ENCODE measurements around the gene METRNL.
A peak's percentile ranks its signal among the peaks of the same experiment; 100 is the strongest.
"Not testable (repeated sequence)": the region's sequence is repeated elsewhere in the genome, so short reads cannot be mapped to it uniquely, and the experiment has no call there.

METRNL gene

GRCh38 chr17:83079352-83079747, at the start of gene METRNL:
Gene METRNL, plus strand, starts transcription at chr17:83079609. Its CDS starts 207 bp downstream, at chr17:83079816.
- DNase-seq (ENCODE audit: low read depth in 1 of 2, low spot score in 1 of 2): peak; percentile 35 to 36

- DNase-seq (ENCODE audit: low read depth in 1 of 2, low spot score in 1 of 2): no peak
Measured at GRCh38 chr17:83030432-83030831, 49.0 kb upstream of the METRNL start.

GRCh38 chr17:83031321-83031945, 48.0 kb upstream of the METRNL start:
- DNase-seq (ENCODE audit: low read depth in 1 of 2, low spot score in 1 of 2): no peak

GRCh38 chr17:83031946-83032451, 47.4 kb upstream of the METRNL start:
- not testable (repeated sequence) for DNase-seq (ENCODE audit: low read depth in 1 of 2, low spot score in 1 of 2)

- no peak for DNase-seq (ENCODE audit: low read depth in 1 of 2, low spot score in 1 of 2)
Measured at GRCh38 chr17:83032781-83033180, 46.6 kb upstream of the METRNL start.

- no peak for DNase-seq (ENCODE audit: low read depth in 1 of 2, low spot score in 1 of 2)
Measured at GRCh38 chr17:83034525-83034924, 44.9 kb upstream of the METRNL start.

DNA sequence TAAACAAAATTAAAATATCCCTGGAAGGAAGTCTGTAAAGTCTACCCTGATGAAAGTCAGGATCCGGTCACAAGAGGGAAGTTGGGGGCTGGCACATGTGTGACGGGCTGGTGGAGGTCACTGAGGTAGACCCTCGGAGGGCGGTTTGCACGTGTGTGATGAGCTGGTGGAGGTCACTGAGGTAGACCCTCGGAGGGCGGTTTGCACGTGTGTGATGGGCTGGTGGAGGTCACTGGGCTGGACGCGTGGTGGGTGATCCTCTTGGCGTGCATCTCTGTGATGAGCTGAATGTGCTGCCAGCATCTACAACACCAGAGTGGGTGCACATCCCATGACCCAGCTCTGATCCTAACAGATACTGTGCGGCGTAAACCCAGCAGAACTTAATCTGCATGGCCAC, 43.7 kb upstream of the METRNL start:
- no peak for DNase-seq (ENCODE audit: low read depth in 1 of 2, low spot score in 1 of 2)

- no peak for DNase-seq (ENCODE audit: low read depth in 1 of 2, low spot score in 1 of 2)
Measured at GRCh38 chr17:83036193-83036592, 43.2 kb upstream of the METRNL start.

DNA sequence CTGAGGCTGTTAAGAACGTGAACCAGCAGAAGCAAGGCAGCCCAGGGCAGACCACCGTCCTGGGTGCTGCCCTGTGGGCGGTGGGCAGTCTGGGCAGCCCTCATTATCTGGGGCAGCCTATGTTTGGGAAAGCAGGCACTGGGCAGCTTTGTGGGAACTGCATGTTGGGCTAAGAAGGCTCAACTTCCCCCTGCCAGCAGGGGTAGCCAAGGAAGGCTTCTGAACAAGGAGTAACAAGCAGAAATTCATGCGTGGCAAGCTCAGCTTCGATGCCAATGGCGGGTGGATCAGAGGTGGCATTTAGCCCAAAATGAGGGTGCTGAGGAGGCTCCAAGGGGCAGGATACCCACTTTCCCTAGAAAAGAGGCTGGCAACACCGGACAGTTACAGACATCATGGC, 42.7 kb upstream of the METRNL start:
- DNase-seq (ENCODE audit: low read depth in 1 of 2, low spot score in 1 of 2): no peak

- DNase-seq (ENCODE audit: low read depth in 1 of 2, low spot score in 1 of 2): no peak
Measured at GRCh38 chr17:83037084-83037873, 42.1 kb upstream of the METRNL start.

DNA sequence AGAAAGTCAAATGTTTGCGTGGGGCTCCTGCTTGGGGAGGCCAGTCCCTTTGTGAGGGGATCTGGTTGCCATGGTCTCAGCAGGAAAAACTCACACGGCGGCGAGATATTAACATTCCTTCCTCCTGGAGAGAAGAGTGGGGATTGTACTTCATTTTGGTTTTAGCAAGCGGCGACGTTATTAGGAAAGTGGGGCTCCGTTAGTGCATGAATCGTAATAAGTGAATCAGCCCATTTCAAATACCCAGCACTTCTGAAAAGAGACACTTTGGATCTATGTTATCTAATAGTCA, 41.6 kb upstream of the METRNL start:
- DNase-seq (ENCODE audit: low read depth in 1 of 2, low spot score in 1 of 2): no peak

- not testable (repeated sequence) for DNase-seq (ENCODE audit: low read depth in 1 of 2, low spot score in 1 of 2)
Measured at GRCh38 chr17:83038983-83039382, 40.4 kb upstream of the METRNL start.

DNA sequence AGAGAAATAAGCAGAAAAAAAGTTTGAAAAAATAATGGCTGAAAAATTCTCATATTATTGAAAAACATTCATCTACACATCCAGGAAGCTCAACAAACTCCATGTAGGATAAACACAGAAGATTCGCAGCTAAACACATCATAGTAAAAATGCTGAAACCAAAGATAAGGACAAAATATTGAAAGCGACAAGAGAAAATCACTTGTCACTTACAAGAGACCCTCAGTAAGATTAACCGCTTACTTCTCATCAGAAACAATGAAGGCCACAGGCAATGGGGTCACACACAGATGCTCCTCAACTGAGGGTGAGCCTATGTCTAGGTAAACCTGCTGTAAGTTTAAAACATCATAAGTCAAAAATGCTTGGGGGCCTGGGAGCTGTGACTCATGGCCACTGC, 38.1 kb upstream of the METRNL start:
- no peak for DNase-seq (ENCODE audit: low read depth in 1 of 2, low spot score in 1 of 2)

DNA sequence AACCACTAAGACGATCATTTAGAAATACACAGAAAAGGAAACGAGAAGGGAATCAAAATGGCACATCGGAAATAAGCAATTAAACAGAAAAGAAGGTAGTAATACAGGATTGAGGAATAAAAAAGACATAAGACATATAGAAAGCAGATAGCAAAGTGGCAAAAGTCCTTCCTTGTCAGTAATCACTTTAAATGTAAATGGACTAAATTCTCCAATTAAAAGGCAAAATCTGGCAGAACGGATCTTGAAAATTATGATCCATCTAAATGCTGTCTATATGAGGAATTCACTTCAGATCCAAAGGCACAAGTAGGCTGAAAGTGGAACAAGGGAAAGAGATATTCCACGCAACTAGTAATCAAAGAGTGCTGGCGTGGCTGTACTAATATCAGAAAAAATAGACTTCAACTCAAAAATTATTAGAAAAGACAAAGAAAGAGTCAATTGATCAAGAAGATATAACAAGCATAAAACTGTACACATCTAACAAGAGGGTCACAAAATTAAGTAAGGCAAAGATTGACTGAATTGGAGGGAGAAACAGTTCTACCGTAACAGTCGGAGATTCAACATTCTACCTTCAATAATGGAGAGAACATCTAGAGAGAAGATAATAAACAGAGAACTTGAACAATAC, 36.8 kb upstream of the METRNL start:
- no peak for DNase-seq (ENCODE audit: low read depth in 1 of 2, low spot score in 1 of 2)

- not testable (repeated sequence) for DNase-seq (ENCODE audit: low read depth in 1 of 2, low spot score in 1 of 2)
Measured at GRCh38 chr17:83044479-83044878, 34.9 kb upstream of the METRNL start.

- DNase-seq (ENCODE audit: low read depth in 1 of 2, low spot score in 1 of 2): no peak
Measured at GRCh38 chr17:83046448-83047181, 32.8 kb upstream of the METRNL start.

DNA sequence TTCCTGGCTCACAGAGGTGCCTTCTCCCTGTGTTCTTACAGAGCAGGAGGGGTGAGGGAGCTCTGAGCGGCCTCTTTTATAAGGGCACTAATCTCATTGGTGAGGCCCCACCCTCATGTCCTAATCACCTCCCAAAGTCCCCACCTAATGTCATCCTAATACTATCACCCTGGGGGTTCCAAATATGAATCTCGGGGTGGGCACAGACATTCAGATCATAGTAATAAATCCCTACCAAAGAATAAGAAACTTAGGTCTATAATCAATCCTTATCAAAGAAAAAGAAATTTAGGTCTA, 32.3 kb upstream of the METRNL start:
- no peak for DNase-seq (ENCODE audit: low read depth in 1 of 2, low spot score in 1 of 2)

DNA sequence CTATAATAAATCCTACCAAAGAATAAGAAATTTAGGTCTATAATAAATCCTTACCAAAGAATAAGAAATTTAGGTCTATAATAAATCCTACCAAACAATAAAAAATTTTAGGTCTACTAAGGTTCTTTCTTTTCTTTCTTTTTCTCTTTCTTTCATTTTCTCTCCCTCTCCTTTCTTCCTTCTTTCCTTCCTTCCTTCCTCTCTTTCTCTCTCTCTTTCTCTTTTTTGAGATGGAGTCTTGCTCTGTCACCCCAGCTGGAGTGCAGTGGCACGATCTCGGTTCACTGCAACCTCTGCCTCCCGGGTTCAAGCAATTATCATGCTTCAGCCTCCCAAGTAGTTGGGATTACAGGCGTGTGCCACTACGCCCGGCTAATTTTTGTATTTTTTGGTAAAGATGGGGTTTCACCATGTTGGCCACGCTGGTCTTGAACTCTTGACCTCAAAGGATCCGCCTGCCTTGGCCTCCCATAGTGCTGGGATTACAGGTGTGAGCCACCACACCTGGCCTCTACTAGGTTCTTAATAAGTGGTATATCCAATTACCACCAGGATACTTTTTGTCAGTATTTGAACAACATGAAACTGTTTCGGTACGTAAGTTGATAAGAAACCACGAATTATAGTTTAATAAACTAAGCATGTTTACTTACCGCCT, 31.5 kb upstream of the METRNL start:
- DNase-seq (ENCODE audit: low read depth in 1 of 2, low spot score in 1 of 2): not testable (repeated sequence)

- DNase-seq (ENCODE audit: low read depth in 1 of 2, low spot score in 1 of 2): no peak
Measured at GRCh38 chr17:83050651-83051395, 28.6 kb upstream of the METRNL start.

- DNase-seq (ENCODE audit: low read depth in 1 of 2, low spot score in 1 of 2): peak; percentile 97 to 98
Measured at GRCh38 chr17:83051396-83052240, 27.8 kb upstream of the METRNL start.

Measured in stimulated activated CD4-positive, alpha-beta T cell treated with anti-CD3 and anti-CD28 coated beads, Interleukin-15, amount 100 ng/mL, for 1 hour (primary cell).